HG03159 (cell line): ENCODE measurements around the gene CSNK1A1.
"Not testable (repeated sequence)": the region's sequence is repeated elsewhere in the genome, so short reads cannot be mapped to it uniquely, and the experiment has no call there.

Experiments used
- ATAC-seq: cut with Tn5 transposase; IDR thresholded peaks from one replicate; pipeline ENCODE4 v1.9.1; 2021; ENCODE audit warnings: mild to moderate bottlenecking, moderate library complexity; ENCODE audit not compliant: unreplicated experiment

The CSNK1A1 gene

DNA sequence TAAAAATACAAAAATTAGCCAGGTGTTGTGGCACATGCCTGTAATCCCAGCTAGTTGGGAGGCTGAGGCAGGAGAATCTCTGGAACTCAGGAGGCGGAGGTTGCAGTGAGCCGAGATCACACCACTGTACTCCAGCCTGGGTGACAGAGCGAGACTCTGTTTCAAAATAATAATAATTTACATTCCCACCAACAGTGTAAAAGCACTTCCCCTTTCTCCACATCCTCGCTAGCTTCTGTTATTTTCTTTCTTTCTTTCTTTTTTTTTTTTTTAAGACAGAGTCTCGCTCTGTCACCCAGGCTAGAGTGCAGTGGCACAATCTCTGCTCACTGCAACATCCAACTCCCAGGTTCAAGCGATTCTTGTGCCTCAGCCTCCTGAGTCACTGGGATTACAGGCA, 89.3 kb downstream of the CSNK1A1 start:
- ATAC-seq, result not testable (repeated sequence)

DNA sequence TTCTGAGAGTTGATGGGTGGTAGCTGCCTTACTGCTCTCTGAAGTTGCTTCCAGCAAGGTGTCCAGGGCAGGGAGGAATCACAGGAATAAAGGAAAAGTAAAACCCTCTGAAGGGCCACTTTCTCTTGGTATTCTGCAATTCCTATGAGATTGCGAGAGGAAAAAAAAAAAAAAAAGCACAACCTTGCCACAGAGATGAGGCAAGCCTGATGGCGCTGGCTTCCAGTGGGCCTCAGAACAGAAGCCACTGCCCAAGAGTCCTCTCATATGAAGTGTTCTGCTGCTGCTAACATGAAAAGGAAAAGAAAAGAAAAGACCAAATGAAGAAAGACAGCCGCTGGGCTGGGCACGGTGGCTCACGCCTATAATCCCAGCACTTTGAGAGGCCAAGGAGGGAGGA, 91.3 kb downstream of the CSNK1A1 start:
- no peak for ATAC-seq

DNA sequence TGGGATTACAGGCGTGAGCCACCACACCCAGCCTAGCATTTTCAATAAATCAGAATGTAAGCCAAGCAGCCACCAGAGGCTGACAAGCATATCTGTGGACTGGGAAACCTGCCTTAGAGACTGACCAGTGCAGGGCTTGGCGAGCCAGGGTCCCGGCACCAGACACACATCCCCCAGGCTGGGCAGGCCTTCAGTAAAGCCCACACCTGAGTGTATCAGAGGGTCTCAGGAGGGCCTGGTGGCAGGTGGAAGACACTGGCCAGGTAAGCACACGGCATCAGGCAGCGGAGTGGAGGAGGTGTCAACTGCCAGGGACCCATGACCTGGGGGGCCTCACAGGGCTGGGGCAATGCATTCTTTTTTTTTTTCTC, 93.9 kb downstream of the CSNK1A1 start:
- ATAC-seq, result no peak

DNA sequence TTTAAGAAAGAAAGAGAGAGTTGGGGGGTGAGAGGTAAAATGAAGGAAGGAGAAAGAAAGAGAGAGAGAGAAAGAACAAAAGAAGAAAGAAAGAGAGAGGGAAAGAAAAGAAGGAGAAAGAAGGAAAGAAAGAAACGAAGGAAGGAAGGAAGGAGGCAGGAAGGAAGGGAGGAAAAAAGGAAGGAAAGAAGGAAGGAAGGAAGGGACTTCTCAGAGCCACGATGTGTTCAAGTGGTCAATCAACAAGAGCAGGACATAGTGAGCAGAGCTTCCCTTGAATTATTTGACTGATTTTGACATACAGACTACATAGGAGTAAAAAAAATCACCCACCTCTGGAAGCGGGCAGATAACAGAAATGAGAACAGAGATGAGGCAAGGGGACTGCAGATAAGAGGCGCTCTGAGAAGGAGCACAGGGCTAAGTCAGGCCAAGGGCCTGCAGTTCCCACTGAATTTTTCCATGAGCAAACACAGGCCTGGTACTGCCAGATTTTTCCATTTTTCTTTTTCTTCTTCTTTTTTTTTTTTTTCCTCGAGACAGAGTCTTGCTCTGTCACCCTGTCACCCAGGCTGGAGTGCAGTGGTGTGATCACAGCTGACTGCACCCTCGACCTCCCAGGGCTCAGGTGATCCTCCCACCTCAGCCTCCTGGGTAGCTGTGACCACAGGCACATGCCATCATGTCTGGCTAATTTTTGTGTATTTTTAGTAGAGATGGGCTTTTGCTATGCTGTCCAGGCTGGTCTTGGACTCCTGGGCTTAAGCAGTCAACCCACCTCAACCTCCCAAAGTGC, 94.4 kb downstream of the CSNK1A1 start:
- ATAC-seq, result no peak

DNA sequence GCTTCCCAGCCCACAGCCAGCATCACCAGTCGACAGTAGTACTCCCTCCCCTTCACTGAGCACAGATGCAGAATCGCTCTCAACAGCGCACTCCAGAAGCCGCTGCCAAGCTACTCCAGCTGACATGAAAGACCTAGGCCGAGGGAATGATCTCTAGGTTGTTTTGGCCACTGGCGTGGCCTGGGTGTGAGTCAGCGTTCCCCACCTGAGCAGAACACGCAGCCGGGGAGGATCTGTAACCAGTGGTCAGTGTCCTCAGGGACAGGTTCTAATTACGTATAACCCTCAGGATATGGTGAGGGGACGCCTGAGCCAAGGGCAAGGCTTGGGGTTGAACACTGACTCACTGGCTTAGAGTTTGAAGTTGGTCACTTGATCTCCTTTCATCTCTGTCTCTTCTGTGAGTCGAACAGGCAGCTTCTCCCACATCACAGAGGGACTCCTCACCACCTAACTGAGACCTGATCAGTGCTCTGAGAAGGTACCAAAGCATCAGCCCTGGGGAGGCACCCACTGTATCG, 95.3 kb downstream of the CSNK1A1 start:
- no peak for ATAC-seq

DNA sequence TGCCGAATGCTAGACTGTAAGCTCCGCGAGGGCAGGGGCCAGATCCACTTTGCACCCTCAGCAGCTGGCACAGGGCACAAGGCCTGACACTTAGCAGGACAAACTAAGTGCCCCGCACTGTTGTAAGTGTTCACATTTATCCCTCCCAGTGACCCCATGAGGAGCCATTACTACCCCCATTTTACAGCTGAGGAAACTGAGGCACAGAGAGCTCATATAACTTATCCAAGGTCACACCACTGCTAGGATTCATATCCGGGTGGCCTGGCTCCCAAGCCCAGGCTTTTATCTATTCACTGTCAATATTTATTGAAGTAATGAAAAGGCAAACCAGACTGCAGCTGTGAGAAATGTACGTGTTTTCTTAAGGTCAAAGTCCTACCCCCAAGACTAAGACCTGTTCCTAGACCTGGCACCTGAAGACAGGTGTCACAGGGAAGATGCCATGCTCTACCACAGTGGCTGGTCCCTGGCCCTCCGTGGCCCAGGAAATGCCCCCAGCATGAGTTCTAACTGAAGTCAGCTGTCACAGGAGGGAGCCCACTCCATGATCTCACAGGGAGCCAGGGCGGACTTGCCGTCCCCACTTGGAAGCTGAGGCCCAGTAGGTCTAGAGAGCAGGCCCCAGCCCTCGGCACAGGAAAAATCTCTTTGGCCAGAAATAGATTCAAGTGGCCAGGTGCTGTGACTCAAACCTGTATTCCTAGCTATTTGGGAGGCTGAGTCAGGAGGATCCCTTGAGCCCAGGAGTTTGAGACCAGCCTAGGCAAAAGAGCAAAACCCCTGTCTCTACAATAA, 97.4 kb downstream of the CSNK1A1 start:
- ATAC-seq, result no peak

DNA sequence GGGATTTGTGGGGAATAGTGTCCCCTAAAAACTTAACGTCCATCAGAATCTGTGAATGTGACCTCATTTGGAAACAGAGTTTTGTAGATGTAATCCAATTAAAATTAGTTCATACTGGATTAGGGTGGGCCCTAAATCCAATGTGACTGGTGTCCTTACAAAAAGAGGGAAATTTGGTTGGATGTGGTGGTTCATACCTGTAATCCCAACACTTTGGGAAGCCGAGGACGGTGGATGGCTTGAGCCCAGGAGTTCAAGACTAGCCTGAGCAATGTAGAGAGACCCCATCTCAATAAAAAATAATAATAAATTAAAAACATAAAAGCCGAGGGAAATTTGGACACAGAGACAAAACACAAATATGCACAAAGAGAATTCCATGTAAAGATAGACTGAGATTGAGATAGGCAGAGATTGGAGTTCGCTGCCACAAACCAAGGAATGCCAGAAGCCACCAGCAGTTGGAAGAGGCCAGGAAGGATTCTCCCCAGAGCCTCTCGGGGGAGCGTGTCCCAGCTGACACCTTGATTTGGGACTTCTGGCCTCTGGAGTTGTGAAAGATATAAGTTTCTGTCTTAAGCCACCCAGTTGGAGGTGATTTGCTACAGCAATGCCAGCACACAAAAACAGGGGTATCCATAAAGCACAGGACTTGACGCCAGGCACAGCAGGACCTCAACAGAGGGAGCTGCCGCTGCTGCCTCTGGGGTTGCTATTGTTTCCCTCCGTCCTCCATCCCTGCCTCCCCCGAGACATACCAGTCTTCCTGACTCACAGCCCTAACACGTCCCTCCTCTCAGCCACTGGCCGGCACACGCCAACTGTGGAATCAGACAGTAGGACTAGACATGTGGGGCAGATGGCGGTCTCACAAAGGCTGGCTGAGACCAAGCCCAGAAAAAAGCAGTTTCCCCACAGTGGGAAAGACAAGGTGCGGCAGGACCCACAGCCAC, 98.3 kb downstream of the CSNK1A1 start:
- ATAC-seq, result no peak

DNA sequence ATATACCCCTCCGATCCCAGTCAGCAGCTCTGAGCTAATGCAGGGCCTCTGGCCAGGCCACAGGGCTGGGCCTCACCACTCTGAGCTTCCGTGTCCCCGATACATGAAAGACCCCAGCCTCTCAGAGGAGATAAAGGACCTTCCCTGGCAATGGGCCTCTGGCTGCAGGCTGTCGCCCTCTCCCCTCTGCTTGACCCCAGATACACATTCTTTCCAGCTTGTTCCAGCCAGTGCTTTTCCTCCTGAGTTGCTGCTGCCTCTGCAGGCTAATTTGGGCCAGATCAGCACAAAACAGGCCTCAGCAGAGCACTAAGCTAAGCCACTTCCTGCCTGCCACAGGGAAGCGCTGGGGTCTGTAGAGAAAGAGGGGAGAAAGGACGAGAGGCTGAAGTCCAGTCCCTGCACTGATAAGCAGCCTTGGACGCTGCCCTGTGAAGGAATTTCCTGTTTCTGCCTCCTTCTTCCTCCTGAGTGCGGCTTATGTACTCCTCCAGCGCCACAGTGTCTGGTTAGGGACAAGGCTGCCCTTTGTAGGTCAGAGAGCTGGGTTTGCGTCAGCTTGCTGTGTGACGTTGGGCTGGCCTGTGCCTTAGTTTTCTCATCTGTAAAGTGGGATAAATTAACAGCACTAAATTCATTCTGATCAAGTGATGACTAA, 99.1 kb downstream of the CSNK1A1 start:
- no peak for ATAC-seq

DNA sequence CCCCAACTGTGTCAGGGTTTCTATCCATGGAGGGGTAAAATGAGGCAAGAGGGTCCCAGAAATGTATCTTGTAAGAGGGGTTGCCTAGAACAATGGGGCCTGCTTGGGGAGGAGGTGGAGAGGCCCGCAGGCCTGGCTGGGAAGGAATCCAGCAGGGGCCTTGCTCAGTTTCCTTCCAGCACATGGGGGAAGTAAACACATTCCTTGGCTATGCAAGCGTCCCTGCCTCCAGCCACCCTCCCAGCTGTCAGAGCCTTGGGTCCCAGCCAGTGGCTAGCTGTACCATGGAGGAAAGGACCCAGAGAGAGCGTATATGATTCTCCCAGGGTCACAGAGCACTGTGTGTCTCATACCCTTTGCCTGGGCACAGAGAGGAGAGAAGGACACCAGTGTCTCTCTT, 101.0 kb downstream of the CSNK1A1 start:
- no peak for ATAC-seq

DNA sequence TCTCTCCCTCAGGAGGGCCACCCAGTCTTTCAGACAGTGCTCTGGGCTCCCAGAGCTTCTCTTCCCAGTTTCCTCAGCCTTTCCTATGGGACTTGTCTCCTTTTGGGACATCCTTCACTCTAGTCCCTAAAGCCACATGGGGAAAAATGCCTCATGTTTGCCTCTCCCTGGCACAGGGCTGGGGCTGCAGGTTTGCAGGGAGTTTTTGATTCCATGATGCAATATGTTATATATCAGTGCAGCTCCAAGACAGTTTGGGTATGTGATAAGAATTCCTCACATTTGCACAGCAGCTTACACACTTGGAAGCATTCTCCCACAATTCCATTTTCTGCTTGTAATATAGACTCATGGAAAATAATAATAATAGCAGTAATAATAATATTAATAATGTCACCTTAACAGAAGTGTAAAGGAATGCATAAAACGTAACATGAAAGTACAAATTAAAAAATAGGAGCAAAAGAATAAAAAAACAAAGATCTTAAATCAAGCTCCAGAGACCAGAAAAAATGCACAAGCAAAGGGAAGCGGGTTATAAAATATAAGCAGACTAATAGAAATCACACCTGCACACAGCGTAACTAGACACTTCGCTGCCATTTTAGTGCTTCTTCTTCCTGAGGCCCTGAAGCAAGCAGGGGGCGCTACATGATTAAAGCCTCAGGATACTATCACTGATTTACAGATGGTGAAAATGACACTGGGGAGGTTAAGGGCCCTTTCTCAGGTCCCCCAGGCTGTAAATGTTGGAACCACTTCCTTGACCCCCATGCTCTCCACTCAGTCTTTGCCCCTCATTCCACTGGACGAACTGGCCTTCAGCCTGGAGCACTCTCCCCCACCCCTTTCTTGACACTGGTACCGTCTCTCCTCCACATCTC, 102.2 kb downstream of the CSNK1A1 start:
- ATAC-seq, result no peak

DNA sequence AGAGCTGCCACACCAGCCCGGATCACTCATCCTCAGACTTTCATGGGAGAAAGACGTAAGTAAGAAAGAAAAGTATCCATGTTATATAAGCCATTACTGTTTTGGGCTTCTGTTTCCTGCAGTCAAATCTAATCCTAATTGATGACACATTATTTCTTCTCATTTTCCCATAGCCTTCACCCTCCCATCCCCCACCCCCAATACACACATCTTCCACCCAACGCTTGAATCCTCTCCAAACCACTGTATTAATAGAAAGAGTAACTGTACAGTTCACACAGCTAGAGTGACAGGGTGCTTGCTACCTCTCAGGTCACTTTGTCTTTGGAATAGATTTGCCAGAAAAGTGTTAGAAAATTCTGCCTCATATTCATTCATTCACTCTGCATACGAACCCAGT, 102.8 kb downstream of the CSNK1A1 start:
- ATAC-seq, result no peak

DNA sequence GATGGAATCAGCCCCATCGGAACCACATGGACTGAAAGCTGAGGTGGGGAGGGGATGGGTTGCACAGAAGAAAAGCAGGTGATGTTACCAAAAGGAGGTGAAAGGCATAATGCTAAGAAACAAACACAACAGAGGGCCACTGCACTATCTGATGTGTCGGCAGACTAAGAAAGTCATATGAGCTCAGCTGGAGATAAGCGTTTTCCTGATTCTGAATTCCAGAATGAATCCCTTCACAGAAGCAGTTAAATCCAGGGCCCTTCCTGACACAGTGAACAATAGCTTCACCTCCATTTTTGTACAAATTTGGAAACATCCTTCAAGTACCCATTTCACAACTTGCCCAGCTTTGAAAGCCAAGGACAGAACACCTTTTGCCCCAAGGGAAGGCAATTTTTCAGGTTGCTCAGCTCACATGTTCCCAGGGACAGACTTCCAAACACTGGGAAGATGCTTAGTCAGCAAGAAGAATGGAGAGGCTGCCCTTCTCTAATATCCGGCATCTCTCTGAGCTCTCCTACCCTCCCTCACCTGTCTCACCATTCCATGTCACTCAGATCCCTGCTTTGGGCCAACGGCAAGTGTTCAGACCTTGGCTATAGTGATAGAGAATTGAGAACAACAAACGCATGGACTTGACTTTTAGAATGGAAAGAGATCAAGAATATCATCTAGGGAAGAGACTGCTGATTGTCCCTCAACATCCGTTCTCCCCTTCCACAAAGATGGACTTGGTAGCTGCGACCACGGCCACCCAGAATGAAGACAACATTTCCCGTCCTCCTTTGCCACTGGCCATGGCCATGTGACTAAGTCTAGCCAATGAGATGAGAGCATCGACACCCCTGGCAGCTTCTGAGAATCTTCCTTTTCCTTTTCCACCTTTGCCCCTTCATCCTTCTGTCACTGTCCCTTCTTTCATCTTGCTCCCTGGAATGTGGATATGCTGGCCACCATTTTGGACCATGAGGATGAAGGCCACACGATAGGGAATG, 103.6 kb downstream of the CSNK1A1 start:
- no peak for ATAC-seq

DNA sequence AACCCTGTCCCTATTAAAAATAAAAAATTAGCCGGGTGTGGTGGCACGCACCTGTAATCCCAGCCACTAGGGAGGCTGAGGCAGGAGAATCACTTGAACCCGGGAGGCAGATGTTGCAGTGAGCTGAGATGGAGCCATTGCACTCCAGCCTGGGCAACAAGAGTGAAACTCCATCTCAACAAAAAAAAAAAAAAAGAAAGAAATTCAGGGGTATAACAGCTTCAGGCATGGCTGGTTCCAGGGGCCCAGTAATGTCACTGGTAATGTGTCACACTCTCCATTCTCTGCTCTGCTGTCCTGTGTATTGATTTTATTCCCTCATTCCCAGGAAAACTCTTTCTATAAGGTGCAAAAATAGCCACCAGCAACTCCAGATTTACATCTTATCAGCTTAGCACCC, 104.4 kb downstream of the CSNK1A1 start:
- not testable (repeated sequence) for ATAC-seq

DNA sequence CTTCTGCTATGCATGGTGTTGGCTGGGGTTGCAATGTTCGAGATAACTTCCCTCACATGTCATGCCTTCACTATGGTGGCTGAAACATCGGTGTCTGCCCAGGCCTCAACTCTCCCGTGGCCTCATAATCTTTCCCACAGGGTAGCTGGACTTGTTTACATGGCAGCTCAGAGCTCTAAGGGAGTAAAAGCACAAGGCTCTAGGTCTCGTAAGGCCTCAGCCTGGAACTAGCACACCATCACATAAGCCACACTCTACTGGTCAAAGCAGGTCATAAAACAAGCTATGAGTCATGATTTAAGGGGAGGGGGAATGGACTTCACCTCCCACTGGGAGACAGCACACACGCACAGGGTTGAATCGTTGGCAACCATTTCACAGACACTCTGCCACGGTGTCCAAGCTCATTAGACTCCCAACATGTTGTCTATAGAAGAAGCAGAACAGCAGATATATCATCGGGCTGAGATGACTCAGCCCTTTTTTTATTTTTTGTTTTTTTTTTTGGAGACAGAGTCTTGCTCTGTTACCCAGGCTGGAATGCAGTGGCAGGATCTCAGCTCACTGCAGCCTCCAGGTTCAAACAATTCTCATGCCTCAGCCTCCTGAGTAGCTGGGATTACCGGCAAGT, 105.4 kb downstream of the CSNK1A1 start:
- ATAC-seq, result no peak

DNA sequence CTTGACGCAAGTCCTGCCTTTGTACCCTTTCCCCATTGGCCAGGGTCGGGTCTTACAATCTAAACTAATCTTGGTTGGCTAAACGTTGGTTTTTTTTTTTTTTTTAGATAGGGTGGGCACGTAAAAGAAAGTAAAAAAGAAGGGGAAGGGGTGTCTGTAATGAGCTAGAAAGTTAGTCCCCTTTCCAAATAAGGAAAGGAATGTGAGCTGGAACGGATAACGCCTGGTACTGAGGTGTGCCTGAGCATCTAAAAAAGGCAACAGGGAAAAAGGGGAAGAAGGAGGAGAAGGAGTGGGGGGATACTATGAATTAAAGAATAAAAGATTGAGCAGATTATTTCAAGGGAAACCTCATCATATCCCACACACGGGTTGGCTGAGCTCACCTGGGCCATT, 105.9 kb downstream of the CSNK1A1 start:
- ATAC-seq, result no peak

DNA sequence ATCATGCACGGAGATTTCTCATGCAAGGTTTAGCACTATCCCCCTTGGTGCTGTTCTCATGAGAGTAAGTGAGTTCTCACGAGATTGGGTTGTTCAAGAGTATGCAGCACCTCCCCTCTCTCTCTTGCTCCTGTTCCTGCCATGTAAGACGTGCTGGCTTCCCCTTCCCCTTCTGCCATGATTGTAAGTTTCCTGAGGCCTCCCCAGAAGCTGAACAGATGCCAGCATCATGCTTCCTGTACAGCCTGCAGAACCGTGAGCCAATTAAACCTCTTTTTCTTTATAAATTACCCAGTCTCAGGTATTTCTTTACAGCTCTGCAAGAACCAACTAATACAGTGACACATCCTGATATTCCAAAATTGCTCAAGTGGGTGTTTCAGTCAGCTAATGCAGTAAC, 106.8 kb downstream of the CSNK1A1 start:
- not testable (repeated sequence) for ATAC-seq

DNA sequence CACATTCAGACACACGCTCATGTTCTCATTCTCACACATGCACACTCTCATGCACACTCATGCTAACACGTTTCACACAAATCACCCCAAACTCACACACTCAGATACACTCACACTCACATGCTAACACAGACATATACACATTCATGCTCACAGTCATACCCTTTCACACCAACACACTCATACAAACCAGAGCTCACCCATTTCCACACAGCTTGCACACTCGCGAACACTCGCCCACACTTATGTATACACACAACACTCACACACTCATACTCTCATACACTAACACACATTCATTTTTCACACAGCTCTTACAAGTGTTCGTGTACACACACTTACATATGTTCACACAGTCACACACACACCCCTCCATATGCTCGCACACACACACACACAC, 108.0 kb downstream of the CSNK1A1 start:
- no peak for ATAC-seq
